Measurements from ENCODE around the gene ADAMTS5.

DNA sequence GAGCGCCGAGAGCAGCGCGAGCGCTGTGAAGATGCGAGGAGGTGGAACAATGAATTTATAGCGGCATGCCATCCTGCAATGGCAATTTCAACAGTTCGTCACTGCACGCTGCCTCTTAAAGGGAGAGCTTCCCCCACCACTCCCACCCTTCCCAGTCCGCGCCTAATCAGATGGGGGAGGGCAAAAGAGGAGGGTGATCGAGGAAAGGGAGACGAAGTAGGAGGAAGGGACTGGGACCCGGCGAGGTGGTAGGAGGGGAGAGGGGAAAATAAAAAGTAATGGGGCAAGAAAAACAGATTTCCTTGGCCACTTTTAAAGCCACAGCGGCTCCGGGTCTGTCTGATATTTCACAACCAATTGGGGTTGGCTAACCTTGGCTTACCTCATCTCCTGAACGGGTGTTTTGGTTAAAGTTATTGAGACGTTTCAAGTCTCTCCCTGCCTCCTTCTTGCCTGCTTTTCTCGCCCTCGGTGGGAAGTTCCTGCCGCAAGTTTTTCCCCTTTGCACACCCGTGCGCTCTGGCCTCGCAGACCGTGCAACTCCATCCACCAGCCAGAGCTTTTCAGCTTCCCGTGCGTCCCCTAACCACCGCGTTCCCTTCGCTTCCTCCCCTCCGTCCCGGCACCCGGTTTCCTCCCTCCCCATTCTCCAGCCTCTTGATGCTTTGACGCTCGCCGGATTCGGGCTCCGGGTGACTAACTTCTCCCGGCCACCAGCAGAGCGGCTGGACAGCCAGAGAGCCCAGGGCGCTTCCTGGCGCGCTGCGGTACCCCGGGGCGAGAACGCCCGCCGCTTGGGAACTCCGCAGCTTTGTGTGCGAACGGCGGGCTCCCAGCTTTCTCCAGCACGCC, at the start of gene ADAMTS5:
- TF ChIP-seq POLR2AphosphoS5 (IDR thresholded peaks at IDR 0.05) = peak; percentile 71
- TF ChIP-seq, protein P1, sequence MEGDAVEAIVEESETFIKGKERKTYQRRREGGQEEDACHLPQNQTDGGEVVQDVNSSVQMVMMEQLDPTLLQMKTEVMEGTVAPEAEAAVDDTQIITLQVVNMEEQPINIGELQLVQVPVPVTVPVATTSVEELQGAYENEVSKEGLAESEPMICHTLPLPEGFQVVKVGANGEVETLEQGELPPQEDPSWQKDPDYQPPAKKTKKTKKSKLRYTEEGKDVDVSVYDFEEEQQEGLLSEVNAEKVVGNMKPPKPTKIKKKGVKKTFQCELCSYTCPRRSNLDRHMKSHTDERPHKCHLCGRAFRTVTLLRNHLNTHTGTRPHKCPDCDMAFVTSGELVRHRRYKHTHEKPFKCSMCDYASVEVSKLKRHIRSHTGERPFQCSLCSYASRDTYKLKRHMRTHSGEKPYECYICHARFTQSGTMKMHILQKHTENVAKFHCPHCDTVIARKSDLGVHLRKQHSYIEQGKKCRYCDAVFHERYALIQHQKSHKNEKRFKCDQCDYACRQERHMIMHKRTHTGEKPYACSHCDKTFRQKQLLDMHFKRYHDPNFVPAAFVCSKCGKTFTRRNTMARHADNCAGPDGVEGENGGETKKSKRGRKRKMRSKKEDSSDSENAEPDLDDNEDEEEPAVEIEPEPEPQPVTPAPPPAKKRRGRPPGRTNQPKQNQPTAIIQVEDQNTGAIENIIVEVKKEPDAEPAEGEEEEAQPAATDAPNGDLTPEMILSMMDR (IDR thresholded peaks at IDR 0.05; ENCODE audit: poor library complexity, severe bottlenecking) = no peak
- TF ChIP-seq EZH2 (IDR thresholded peaks at IDR 0.05; ENCODE audit: borderline replicate concordance, insufficient read depth, low read length, poor library complexity, severe bottlenecking) = no peak

Measured in neural cell (in vitro differentiated cells).